ENCODE data around the gene ENTPD2. TPM values are rescaled to one million over a fixed set of nuclear protein-coding genes. Genes with fewer than 3 reads are reported as not detected.
A peak's percentile ranks its signal among the peaks of the same experiment; 100 is the strongest.

The ENTPD2 gene
- total RNA-seq, 2 experiments from 2014 or later, result 0.15 to 0.40 TPM

- peak within 1 kb of the TSS; percentile 76 for H3K4me3 Mint-ChIP-seq
- H3K4me1 Mint-ChIP-seq, result peaks cover 29% of the 10 kb centered on the region
- no peaks in the 10 kb centered on the region for H3K9me3 Mint-ChIP-seq
- ChIA-PET CTCF (interaction anchor here (0.7 to 1.9 kb wide), 35 partner anchors 9 to 582 kb away, joined by 3 to 69 read pairs (median 5); partner anchors contain the start of genes AJM1, MAN1B1, PAXX and RNF208), POLR2A (interaction anchor here (0.9 to 1.4 kb wide), 7 partner anchors 11 to 25 kb away, joined by 3 to 7 read pairs (median 4); partner anchors contain the start of gene SAPCD2)
- DNase-seq, result peak; percentile 86
- H3K27me3 Mint-ChIP-seq, result peaks cover 33% of the 10 kb centered on the region
- no peaks in the 10 kb centered on the region for H3K36me3 Mint-ChIP-seq (ENCODE audit: low read depth)
- peak within 1 kb of the TSS; percentile 65 for H3K27ac Mint-ChIP-seq
Observed at GRCh38 chr9:137046088-137046787, 7.6 kb downstream of the ENTPD2 start, which contains the start of gene NPDC1. TSS of gene NPDC1 (minus strand) at chr9:137046177. CDS start at chr9:137045989, 188 bp downstream.

- Mint-ChIP-seq H3K4me3 (peak overlapping the region; percentile 76), H3K36me3 (ENCODE audit: low read depth) (no peaks in the 10 kb centered on the region), H3K4me1 (peaks cover 29% of the 10 kb centered on the region), H3K27me3 (peaks cover 31% of the 10 kb centered on the region), H3K27ac (peak overlapping the region; percentile 65), H3K9me3 (no peaks in the 10 kb centered on the region)
- no peak for DNase-seq
- CTCF ChIA-PET, result interaction anchor here (0.6 to 2.5 kb wide), 9 partner anchors 10 to 80 kb away, joined by 3 to 69 read pairs (median 13); partner anchors contain the start of genes ABCA2, MAN1B1 and SAPCD2
- POLR2A ChIA-PET, result interaction anchor here (1.3 to 2.2 kb wide), 4 partner anchors 10 to 22 kb away, joined by 4 to 12 read pairs (median 7); no protein-coding TSS in a partner anchor
Observed at GRCh38 chr9:137045294-137046087, 8.4 kb downstream of the ENTPD2 start.

- peaks cover 26% of the 10 kb centered on the region for H3K4me1 Mint-ChIP-seq
- H3K27me3 Mint-ChIP-seq, result peaks cover 25% of the 10 kb centered on the region
- H3K27ac Mint-ChIP-seq, result peak overlapping the region; percentile 65
- H3K4me3 Mint-ChIP-seq, result peak overlapping the region; percentile 76
- H3K36me3 Mint-ChIP-seq (ENCODE audit: low read depth), result no peaks in the 10 kb centered on the region
- CTCF ChIA-PET, result interaction anchor here (0.8 to 2.5 kb wide), 4 partner anchors 10 to 41 kb away, joined by 3 to 18 read pairs (median 10); partner anchors contain the start of gene ABCA2
- POLR2A ChIA-PET, result interaction anchor here (0.9 to 2.2 kb wide), 5 partner anchors 10 to 85 kb away, joined by 3 to 12 read pairs (median 6); no protein-coding TSS in a partner anchor
- H3K9me3 Mint-ChIP-seq, result no peaks in the 10 kb centered on the region
- DNase-seq, result no peak
Observed at GRCh38 chr9:137044502-137045177, 9.2 kb downstream of the ENTPD2 start.

- ChIA-PET CTCF (interaction anchor here (2.3 to 2.5 kb wide), 2 partner anchors 9 to 15 kb away, joined by 17 to 18 read pairs; partner anchors contain the start of gene ABCA2), POLR2A (interaction anchor here (0.9 to 2.2 kb wide), 5 partner anchors 10 to 86 kb away, joined by 3 to 12 read pairs (median 6); no protein-coding TSS in a partner anchor)
- peak overlapping the region; percentile 76 for H3K4me3 Mint-ChIP-seq
- no peaks in the 10 kb centered on the region for H3K36me3 Mint-ChIP-seq (ENCODE audit: low read depth)
- no peak overlapping the region for H3K27ac Mint-ChIP-seq
- H3K4me1 Mint-ChIP-seq, result peaks cover 23% of the 10 kb centered on the region
- H3K27me3 Mint-ChIP-seq, result peaks cover 22% of the 10 kb centered on the region
- no peak for DNase-seq
- no peaks in the 10 kb centered on the region for H3K9me3 Mint-ChIP-seq
Observed at GRCh38 chr9:137044037-137044436, 9.8 kb downstream of the ENTPD2 start.

- Mint-ChIP-seq H3K27me3 (peaks cover 22% of the 10 kb centered on the region), H3K36me3 (ENCODE audit: low read depth) (no peaks in the 10 kb centered on the region), H3K9me3 (no peaks in the 10 kb centered on the region), H3K27ac (no peak overlapping the region), H3K4me1 (peaks cover 23% of the 10 kb centered on the region), H3K4me3 (no peak overlapping the region)
- CTCF ChIA-PET, result interaction anchor here (2.3 to 2.5 kb wide), 2 partner anchors 8 to 14 kb away, joined by 17 to 18 read pairs; partner anchors contain the start of gene ABCA2
- POLR2A ChIA-PET, result interaction anchor here (2.2 kb wide), 1 partner anchor 9 kb away, joined by 12 read pairs; no protein-coding TSS in a partner anchor
- DNase-seq, result no peak
Observed at GRCh38 chr9:137042751-137043727, 10.8 kb downstream of the ENTPD2 start.

GRCh38 chr9:137041124-137041523, 12.7 kb downstream of the ENTPD2 start:
- H3K9me3 Mint-ChIP-seq, result no peaks in the 10 kb centered on the region
- peaks cover 3% of the 10 kb centered on the region for H3K36me3 Mint-ChIP-seq (ENCODE audit: low read depth)
- H3K4me1 Mint-ChIP-seq, result peaks cover 19% of the 10 kb centered on the region
- ChIA-PET CTCF (no interaction called here), POLR2A (no interaction called here)
- H3K27me3 Mint-ChIP-seq, result peaks cover 6% of the 10 kb centered on the region
- DNase-seq, result no peak
- no peak overlapping the region for H3K27ac Mint-ChIP-seq
- H3K4me3 Mint-ChIP-seq, result no peak overlapping the region

GRCh38 chr9:137040568-137040967, 13.3 kb downstream of the ENTPD2 start:
- DNase-seq, result no peak
- no peaks in the 10 kb centered on the region for H3K9me3 Mint-ChIP-seq
- no peak overlapping the region for H3K27ac Mint-ChIP-seq
- ChIA-PET CTCF (no interaction called here), POLR2A (no interaction called here)
- H3K36me3 Mint-ChIP-seq (ENCODE audit: low read depth), result peaks cover 3% of the 10 kb centered on the region
- peaks cover 19% of the 10 kb centered on the region for H3K4me1 Mint-ChIP-seq
- no peak overlapping the region for H3K4me3 Mint-ChIP-seq
- peaks cover 6% of the 10 kb centered on the region for H3K27me3 Mint-ChIP-seq

GRCh38 chr9:137039611-137040366, 14.1 kb downstream of the ENTPD2 start:
- no peak overlapping the region for H3K27ac Mint-ChIP-seq
- H3K27me3 Mint-ChIP-seq, result peaks cover 2% of the 10 kb centered on the region
- no peak for DNase-seq
- CTCF ChIA-PET, result interaction anchor here (3.1 kb wide), 1 partner anchor 11 kb away, joined by 12 read pairs; no protein-coding TSS in a partner anchor
- H3K36me3 Mint-ChIP-seq (ENCODE audit: low read depth), result peaks cover 3% of the 10 kb centered on the region
- POLR2A ChIA-PET, result no interaction called here
- no peak overlapping the region for H3K4me3 Mint-ChIP-seq
- peaks cover 23% of the 10 kb centered on the region for H3K4me1 Mint-ChIP-seq
- no peaks in the 10 kb centered on the region for H3K9me3 Mint-ChIP-seq

GRCh38 chr9:137038916-137039315, 14.9 kb downstream of the ENTPD2 start:
- peaks cover 3% of the 10 kb centered on the region for H3K36me3 Mint-ChIP-seq (ENCODE audit: low read depth)
- no peak overlapping the region for H3K27ac Mint-ChIP-seq

GRCh38 chr9:137037483-137037882, 16.4 kb downstream of the ENTPD2 start:
- no peak for DNase-seq
- POLR2A ChIA-PET, result interaction anchor here (0.9 to 1.3 kb wide), 3 partner anchors 9 to 44 kb away, joined by 3 to 5 read pairs (median 5); partner anchors contain the start of gene ABCA2
- H3K27ac Mint-ChIP-seq, result no peak overlapping the region
- peaks cover 30% of the 10 kb centered on the region for H3K4me1 Mint-ChIP-seq
- H3K4me3 Mint-ChIP-seq, result no peak overlapping the region
- CTCF ChIA-PET, result interaction anchor here (1.2 to 9.9 kb wide), 4 partner anchors 8 to 151 kb away, joined by 3 to 149 read pairs (median 8); partner anchors contain the start of genes C8G, FBXW5 and TRAF2
- H3K9me3 Mint-ChIP-seq, result no peaks in the 10 kb centered on the region
- H3K27me3 Mint-ChIP-seq, result no peaks in the 10 kb centered on the region
- peaks cover 3% of the 10 kb centered on the region for H3K36me3 Mint-ChIP-seq (ENCODE audit: low read depth)

More at GRCh38 chr9:137038916-137039315, 14.9 kb downstream of the ENTPD2 start:
- POLR2A ChIA-PET, result interaction anchor here (1.2 kb wide), 1 partner anchor 29 kb away, joined by 5 read pairs; no protein-coding TSS in a partner anchor
- Mint-ChIP-seq H3K9me3 (no peaks in the 10 kb centered on the region), H3K4me1 (peaks cover 20% of the 10 kb centered on the region), H3K4me3 (no peak overlapping the region), H3K27me3 (no peaks in the 10 kb centered on the region)
- DNase-seq, result no peak
- CTCF ChIA-PET, result interaction anchor here (3.1 kb wide), 1 partner anchor 10 kb away, joined by 12 read pairs; no protein-coding TSS in a partner anchor

All from activated CD4-positive, alpha-beta memory T cell treated with anti-CD3 and anti-CD28 coated beads, Interleukin-2, amount 10 ng/mL, durations not matched to agents 7 days and 5 days (primary cell).